ENCODE results near the gene BCAR1. TPM values are rescaled to one million over a fixed set of nuclear protein-coding genes. Genes with fewer than 3 reads are reported as not detected.
"Not testable (repeated sequence)": the region's sequence is repeated elsewhere in the genome, so short reads cannot be mapped to it uniquely, and the experiment has no call there.

Gene BCAR1
- total and polyA plus RNA-seq, 2 of the 13 experiments (the other 11 are each of a cell fraction or from before 2014, with no cell fraction given): 48.1 to 51.7 TPM

GRCh38 chr16:75281826-75282225, 30.4 kb upstream of the BCAR1 start:
- POLR2A ChIA-PET: interaction anchor here (1.6 kb wide), 1 partner anchor 10 kb away, joined by 4 read pairs; no protein-coding TSS in a partner anchor
- 90% methylated on average over 6 of the region's 6 CpGs for WGBS (ENCODE audit: low lambda C conversion rate)
- intact Hi-C loops (cut with micrococcal nuclease; ENCODE audit: unreplicated experiment) (no loop called here), in situ Hi-C loops (cut with HindIII; ENCODE audit: extremely low pct_ligation_motif_present, low pct_unique_long_range_greater_than_20kb) (no loop called here)
- no peaks in the 10 kb centered on the region for H3K27me3 ChIP-seq (ENCODE audit: control insufficient read depth in 1 of 2, insufficient read depth in 2 of 2, low read length in 2 of 2)
- H3K4me1 ChIP-seq (ENCODE audit: insufficient read depth, low read length): peaks cover 10% of the 10 kb centered on the region; the same call in 1 of the 2 replicates
- H3K36me3 ChIP-seq (replicated peaks in 1 of 2; ENCODE audit: control insufficient read depth in 1 of 2, insufficient read depth in 2 of 2, low read length in 2 of 2): no peaks in the 10 kb centered on the region
- no TSS peak for BruUV-seq (replicated peaks)
- TF ChIP-seq ATM (IDR thresholded peaks at IDR 0.05; ENCODE audit: borderline replicate concordance): no peak
- TF ChIP-seq, protein P1, sequence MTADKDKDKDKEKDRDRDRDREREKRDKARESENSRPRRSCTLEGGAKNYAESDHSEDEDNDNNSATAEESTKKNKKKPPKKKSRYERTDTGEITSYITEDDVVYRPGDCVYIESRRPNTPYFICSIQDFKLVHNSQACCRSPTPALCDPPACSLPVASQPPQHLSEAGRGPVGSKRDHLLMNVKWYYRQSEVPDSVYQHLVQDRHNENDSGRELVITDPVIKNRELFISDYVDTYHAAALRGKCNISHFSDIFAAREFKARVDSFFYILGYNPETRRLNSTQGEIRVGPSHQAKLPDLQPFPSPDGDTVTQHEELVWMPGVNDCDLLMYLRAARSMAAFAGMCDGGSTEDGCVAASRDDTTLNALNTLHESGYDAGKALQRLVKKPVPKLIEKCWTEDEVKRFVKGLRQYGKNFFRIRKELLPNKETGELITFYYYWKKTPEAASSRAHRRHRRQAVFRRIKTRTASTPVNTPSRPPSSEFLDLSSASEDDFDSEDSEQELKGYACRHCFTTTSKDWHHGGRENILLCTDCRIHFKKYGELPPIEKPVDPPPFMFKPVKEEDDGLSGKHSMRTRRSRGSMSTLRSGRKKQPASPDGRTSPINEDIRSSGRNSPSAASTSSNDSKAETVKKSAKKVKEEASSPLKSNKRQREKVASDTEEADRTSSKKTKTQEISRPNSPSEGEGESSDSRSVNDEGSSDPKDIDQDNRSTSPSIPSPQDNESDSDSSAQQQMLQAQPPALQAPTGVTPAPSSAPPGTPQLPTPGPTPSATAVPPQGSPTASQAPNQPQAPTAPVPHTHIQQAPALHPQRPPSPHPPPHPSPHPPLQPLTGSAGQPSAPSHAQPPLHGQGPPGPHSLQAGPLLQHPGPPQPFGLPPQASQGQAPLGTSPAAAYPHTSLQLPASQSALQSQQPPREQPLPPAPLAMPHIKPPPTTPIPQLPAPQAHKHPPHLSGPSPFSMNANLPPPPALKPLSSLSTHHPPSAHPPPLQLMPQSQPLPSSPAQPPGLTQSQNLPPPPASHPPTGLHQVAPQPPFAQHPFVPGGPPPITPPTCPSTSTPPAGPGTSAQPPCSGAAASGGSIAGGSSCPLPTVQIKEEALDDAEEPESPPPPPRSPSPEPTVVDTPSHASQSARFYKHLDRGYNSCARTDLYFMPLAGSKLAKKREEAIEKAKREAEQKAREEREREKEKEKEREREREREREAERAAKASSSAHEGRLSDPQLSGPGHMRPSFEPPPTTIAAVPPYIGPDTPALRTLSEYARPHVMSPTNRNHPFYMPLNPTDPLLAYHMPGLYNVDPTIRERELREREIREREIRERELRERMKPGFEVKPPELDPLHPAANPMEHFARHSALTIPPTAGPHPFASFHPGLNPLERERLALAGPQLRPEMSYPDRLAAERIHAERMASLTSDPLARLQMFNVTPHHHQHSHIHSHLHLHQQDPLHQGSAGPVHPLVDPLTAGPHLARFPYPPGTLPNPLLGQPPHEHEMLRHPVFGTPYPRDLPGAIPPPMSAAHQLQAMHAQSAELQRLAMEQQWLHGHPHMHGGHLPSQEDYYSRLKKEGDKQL (CRISPR knock-in tag; IDR thresholded peaks at IDR 0.05; ENCODE audit: low read depth): no peak
- no peaks in the 10 kb centered on the region for H4K20me1 ChIP-seq (ENCODE audit: insufficient read depth, low read length)
- FAIRE-seq (no peak), DNase-seq (ENCODE audit: low spot score) (no peak), ATAC-seq (no peak)
- H2AFZ ChIP-seq (ENCODE audit: low read length): no peak overlapping the region
- no peaks in the 10 kb centered on the region for H3K9me3 ChIP-seq (ENCODE audit: low read length)
- H3K27ac ChIP-seq (ENCODE audit: extremely low read length, insufficient read depth, low read length): no peak overlapping the region
- no peak overlapping the region for H3K4me3 ChIP-seq (replicated peaks in 1 of 3; ENCODE audit: insufficient read depth in 1 of 3, low read depth in 2 of 3, low read length in 3 of 3)
- H3K79me2 ChIP-seq (ENCODE audit: insufficient read depth, low read length): no peaks in the 10 kb centered on the region
- no peak overlapping the region for H3K9ac ChIP-seq (ENCODE audit: insufficient read depth, low read depth, low read length)
- no peak overlapping the region for H3K4me2 ChIP-seq (ENCODE audit: low read depth, low read length)
- CTCF ChIA-PET (ENCODE audit: low intra/inter-chr PET ratio, low total read pairs): no interaction called here

DNA sequence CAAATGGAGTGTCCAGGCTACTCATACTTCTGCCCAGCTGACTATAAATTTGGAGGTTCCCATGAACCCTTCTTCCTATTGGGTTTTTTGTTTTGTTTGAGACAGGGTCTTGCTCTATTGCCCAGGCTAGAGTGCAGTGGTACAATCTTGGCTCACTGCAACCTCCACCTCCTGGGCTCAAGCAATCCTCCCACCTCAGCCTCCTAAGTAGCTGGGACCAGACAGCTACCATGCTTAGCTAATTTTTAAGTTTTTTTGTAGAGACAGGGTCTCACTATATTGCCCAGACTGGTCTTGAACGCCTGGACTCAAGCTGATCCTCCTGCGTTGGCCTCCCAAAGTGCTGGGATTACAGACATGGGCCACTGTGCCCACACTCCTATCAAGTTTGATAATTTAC, 29.6 kb upstream of the BCAR1 start:
- H3K27ac ChIP-seq (ENCODE audit: extremely low read length, insufficient read depth, low read length); H3K27me3 ChIP-seq (ENCODE audit: control insufficient read depth in 1 of 2, insufficient read depth in 2 of 2, low read length in 2 of 2); BruUV-seq (replicated peaks); H3K36me3 ChIP-seq (replicated peaks in 1 of 2; ENCODE audit: control insufficient read depth in 1 of 2, insufficient read depth in 2 of 2, low read length in 2 of 2); H2AFZ ChIP-seq (ENCODE audit: low read length); in situ Hi-C loops (cut with HindIII; ENCODE audit: extremely low pct_ligation_motif_present, low pct_unique_long_range_greater_than_20kb); ATAC-seq; H3K79me2 ChIP-seq (ENCODE audit: insufficient read depth, low read length); H3K4me2 ChIP-seq (ENCODE audit: low read depth, low read length); H3K9me3 ChIP-seq (ENCODE audit: low read length); H3K4me1 ChIP-seq (ENCODE audit: insufficient read depth, low read length); FAIRE-seq; CTCF ChIA-PET (ENCODE audit: low intra/inter-chr PET ratio, low total read pairs); H3K9ac ChIP-seq (ENCODE audit: insufficient read depth, low read depth, low read length); H4K20me1 ChIP-seq (ENCODE audit: insufficient read depth, low read length); H3K4me3 ChIP-seq (replicated peaks in 1 of 3; ENCODE audit: insufficient read depth in 1 of 3, low read depth in 2 of 3, low read length in 3 of 3); intact Hi-C loops (cut with micrococcal nuclease; ENCODE audit: unreplicated experiment); DNase-seq (ENCODE audit: low spot score): not testable (repeated sequence)
- peak; percentile 57; the same call in 1 of the 2 replicates for TF ChIP-seq ZNF121 (CRISPR knock-in tag; IDR thresholded peaks at IDR 0.05)
- TF ChIP-seq, protein P2, sequence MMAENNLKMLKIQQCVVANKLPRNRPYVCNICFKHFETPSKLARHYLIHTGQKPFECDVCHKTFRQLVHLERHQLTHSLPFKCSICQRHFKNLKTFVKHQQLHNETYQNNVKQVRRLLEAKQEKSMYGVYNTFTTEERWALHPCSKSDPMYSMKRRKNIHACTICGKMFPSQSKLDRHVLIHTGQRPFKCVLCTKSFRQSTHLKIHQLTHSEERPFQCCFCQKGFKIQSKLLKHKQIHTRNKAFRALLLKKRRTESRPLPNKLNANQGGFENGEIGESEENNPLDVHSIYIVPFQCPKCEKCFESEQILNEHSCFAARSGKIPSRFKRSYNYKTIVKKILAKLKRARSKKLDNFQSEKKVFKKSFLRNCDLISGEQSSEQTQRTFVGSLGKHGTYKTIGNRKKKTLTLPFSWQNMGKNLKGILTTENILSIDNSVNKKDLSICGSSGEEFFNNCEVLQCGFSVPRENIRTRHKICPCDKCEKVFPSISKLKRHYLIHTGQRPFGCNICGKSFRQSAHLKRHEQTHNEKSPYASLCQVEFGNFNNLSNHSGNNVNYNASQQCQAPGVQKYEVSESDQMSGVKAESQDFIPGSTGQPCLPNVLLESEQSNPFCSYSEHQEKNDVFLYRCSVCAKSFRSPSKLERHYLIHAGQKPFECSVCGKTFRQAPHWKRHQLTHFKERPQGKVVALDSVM (CRISPR knock-in tag; IDR thresholded peaks at IDR 0.05): peak; percentile 33
- POLR2A ChIA-PET: interaction anchor here (1.6 to 2.9 kb wide), 2 partner anchors 9 to 24 kb away, joined by 4 to 12 read pairs; no protein-coding TSS in a partner anchor
- 86% methylated on average over 2 of the region's 2 CpGs for WGBS (ENCODE audit: low lambda C conversion rate)

Data from HepG2 (cell line).